ENCODE data around the gene CAST. TPM values are rescaled to one million over a fixed set of nuclear protein-coding genes. Genes with fewer than 3 reads are reported as not detected.

The CAST gene
- total and polyA plus RNA-seq, 8 donors: 26.5 to 100 (median 63.6) TPM

DNA sequence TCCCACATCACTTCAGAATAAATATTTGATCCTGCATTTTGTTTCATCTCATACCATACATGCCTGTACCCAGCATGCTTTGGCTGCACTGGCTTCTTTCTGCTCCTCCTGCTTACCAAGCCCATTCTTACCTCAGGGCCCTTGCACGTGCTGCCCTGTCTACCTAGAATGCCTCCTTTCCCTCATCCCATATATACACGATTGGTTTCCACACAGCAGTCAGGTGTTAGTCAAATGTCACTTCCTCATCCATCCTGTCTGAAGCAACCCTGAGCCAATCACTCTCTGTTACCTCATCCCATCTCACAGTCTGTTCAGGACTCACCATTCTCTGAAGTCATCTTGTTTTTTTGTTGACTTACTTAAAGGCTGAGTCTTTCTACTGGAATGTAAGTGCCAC, 30.3 kb downstream of the CAST start:
- ATAC-seq (no peak), DNase-seq (no peak), FAIRE-seq (no peak)
- Histone ChIP-seq H3K27ac (no peak overlapping the region), H3K4me3 (no peak overlapping the region), H3K9me3 (no peaks in the 10 kb centered on the region), H3K27me3 (no peaks in the 10 kb centered on the region), H3K36me3 (peaks cover 0 to 4% (median 0%) of the 10 kb centered on the region in 3 donors), H3K4me1 (peaks cover 0 to 5% (median 0%) of the 10 kb centered on the region in 3 donors)
- intact Hi-C loops (cut with DNase I): no loop called here
- TF ChIP-seq, protein P1, sequence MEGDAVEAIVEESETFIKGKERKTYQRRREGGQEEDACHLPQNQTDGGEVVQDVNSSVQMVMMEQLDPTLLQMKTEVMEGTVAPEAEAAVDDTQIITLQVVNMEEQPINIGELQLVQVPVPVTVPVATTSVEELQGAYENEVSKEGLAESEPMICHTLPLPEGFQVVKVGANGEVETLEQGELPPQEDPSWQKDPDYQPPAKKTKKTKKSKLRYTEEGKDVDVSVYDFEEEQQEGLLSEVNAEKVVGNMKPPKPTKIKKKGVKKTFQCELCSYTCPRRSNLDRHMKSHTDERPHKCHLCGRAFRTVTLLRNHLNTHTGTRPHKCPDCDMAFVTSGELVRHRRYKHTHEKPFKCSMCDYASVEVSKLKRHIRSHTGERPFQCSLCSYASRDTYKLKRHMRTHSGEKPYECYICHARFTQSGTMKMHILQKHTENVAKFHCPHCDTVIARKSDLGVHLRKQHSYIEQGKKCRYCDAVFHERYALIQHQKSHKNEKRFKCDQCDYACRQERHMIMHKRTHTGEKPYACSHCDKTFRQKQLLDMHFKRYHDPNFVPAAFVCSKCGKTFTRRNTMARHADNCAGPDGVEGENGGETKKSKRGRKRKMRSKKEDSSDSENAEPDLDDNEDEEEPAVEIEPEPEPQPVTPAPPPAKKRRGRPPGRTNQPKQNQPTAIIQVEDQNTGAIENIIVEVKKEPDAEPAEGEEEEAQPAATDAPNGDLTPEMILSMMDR (IDR thresholded peaks at IDR 0.05): no peak
- WGBS, 2 donors: 93% methylated on average over 2 of the region's 2 CpGs

GRCh38 chr5:96699186-96699820, 37.1 kb downstream of the CAST start:
- no peak for FAIRE-seq
- no peak for ATAC-seq
- no peak overlapping the region for H3K27ac ChIP-seq
- peaks cover 0 to 8% (median 0%) of the 10 kb centered on the region in 3 donors for H3K36me3 ChIP-seq
- WGBS, 2 donors: 72 to 74% methylated on average over 3 of the region's 3 CpGs
- H3K4me1 ChIP-seq: peaks cover 9 to 12% (median 9%) of the 10 kb centered on the region in 3 donors
- no peaks in the 10 kb centered on the region for H3K27me3 ChIP-seq
- intact Hi-C loops (cut with DNase I): no loop called here
- no peak overlapping the region for H3K4me3 ChIP-seq
- TF ChIP-seq, protein P1 (IDR thresholded peaks at IDR 0.05): no peak
- DNase-seq: no peak
- no peaks in the 10 kb centered on the region for H3K9me3 ChIP-seq

- Histone ChIP-seq H3K9me3 (no peaks in the 10 kb centered on the region), H3K27me3 (no peaks in the 10 kb centered on the region), H3K27ac (peak overlapping the region; percentile 80 to 98 (median 92)), H3K36me3 (peaks cover 0 to 2% (median 0%) of the 10 kb centered on the region in 3 donors), H3K4me1 (peaks cover 10 to 15% (median 13%) of the 10 kb centered on the region in 3 donors), H3K4me3 (peak overlapping the region; percentile 61 to 78 (median 66))
- FAIRE-seq (no peak), DNase-seq (peak; percentile 88 to 93 (median 92)), ATAC-seq (peak; percentile 95 to 97 (median 96))
- intact Hi-C loops (cut with DNase I): no loop called here
- TF ChIP-seq, protein P1 (IDR thresholded peaks at IDR 0.05): no peak
- 0% methylated on average over 70 of the region's 70 CpGs for WGBS, 2 donors
Measured at GRCh38 chr5:96702503-96703383, 40.6 kb downstream of the CAST start.

GRCh38 chr5:96703384-96703920, 41.3 kb downstream of the CAST start:
- DNase-seq: peak in 1 of 6 donors; percentile 61
- peak; percentile 78 to 87 (median 78) for ATAC-seq

More at GRCh38 chr5:96703384-96703920, 41.3 kb downstream of the CAST start:
- Histone ChIP-seq H3K4me1 (peaks cover 10 to 16% (median 13%) of the 10 kb centered on the region in 3 donors), H3K27me3 (no peaks in the 10 kb centered on the region), H3K36me3 (no peaks in the 10 kb centered on the region), H3K9me3 (no peaks in the 10 kb centered on the region), H3K4me3 (peak overlapping the region; percentile 61 to 78 (median 66)), H3K27ac (peak overlapping the region; percentile 80 to 98 (median 92))
- no peak for FAIRE-seq
- intact Hi-C loops (cut with DNase I): no loop called here
- TF ChIP-seq, protein P1 (IDR thresholded peaks at IDR 0.05): no peak
- 3 to 4% methylated on average over 7 of the region's 7 CpGs for WGBS, 2 donors

Measured in pancreas (tissue), 10 donors.